Fibroblast of pulmonary artery (primary cell): Measurements from ENCODE around the gene RALBP1.
"Not testable (repeated sequence)": the region's sequence is repeated elsewhere in the genome, so short reads cannot be mapped to it uniquely, and the experiment has no call there.

Experiments
- DNase-seq: peaks from one replicate; pipeline ENCODE4 v3.0.0-alpha.2; 2010; ENCODE audit warnings: low read depth
- H3K4me3 ChIP-seq: replicated peaks from 2 replicates; pipeline ENCODE4 v1.5.1; 2011; ENCODE audit warnings: low read depth, mild to moderate bottlenecking, control low read depth, low read length, moderate library complexity
- TF ChIP-seq, protein P1 (sequence below): IDR thresholded peaks from 2 replicates; pipeline ENCODE4 v1.5.1; 2011; ENCODE audit warnings: mild to moderate bottlenecking, control low read depth, low read length, inconsistent platforms; ENCODE audit errors: missing control alignments

The RALBP1 gene

DNA sequence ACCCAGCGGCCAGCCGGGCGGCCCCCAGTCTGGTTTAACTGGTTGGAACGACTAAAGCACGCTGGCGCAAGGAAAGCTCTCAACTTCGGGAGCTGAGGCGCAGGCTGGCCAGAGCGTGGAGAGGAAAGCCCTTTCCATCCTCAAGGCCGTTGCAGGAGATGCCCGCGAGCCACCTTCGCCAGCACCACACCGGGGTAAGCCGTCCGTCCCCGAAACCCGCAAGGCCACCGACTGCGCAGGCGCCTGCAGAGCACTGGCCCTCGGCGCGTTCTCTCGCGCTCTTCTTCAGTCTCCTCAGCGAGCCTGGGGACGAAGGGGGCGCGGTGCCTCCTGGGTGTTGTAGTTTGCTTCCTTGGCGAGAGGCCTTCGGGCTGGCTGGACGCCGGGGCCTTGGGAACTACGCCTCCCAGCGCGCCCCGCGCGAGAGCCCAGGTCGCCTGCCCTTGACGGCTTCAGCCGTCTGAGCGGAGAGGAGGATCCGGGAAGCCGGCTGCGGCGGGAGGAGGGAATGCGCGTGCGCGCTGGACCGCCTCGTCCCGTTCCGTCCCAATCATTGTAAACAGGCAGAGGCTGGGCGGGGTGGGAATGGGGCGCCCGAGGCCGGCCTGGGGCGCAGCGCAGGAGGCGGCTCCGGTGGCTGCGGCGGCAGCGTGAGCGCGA is at the start of gene RALBP1:
Gene RALBP1, plus strand, starts transcription at position 531 of the 660 bp plus-strand sequence. CDS start 37,533 bp downstream, outside the sequence.
- TF ChIP-seq, protein P1, sequence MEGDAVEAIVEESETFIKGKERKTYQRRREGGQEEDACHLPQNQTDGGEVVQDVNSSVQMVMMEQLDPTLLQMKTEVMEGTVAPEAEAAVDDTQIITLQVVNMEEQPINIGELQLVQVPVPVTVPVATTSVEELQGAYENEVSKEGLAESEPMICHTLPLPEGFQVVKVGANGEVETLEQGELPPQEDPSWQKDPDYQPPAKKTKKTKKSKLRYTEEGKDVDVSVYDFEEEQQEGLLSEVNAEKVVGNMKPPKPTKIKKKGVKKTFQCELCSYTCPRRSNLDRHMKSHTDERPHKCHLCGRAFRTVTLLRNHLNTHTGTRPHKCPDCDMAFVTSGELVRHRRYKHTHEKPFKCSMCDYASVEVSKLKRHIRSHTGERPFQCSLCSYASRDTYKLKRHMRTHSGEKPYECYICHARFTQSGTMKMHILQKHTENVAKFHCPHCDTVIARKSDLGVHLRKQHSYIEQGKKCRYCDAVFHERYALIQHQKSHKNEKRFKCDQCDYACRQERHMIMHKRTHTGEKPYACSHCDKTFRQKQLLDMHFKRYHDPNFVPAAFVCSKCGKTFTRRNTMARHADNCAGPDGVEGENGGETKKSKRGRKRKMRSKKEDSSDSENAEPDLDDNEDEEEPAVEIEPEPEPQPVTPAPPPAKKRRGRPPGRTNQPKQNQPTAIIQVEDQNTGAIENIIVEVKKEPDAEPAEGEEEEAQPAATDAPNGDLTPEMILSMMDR = no peak
- peak; percentile 100 for DNase-seq
- peak within 1 kb of the TSS; percentile 91 for H3K4me3 ChIP-seq

DNA sequence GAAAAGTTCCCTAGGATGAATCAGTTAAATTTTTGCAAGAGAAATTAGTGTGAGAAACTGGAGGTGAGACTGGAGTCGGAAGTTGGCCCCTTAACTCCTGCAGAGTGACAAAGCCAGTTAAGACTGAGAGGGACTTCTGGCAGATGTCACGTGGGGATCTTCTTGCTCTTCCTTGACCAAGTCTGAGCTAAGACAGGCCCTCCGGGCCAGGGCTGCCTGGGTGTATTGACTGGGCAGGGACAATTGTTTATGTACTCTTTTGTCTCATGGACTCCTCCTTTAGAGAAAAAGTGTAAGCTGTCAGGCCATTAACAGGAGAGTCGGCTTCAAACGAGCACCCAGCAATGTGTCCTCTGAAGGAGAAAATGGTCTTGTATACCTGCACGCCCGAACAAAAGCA is 48.6 kb upstream of the RALBP1 start:
- no peak overlapping the region for H3K4me3 ChIP-seq
- DNase-seq = no peak
- TF ChIP-seq, protein P1 = no peak

DNA sequence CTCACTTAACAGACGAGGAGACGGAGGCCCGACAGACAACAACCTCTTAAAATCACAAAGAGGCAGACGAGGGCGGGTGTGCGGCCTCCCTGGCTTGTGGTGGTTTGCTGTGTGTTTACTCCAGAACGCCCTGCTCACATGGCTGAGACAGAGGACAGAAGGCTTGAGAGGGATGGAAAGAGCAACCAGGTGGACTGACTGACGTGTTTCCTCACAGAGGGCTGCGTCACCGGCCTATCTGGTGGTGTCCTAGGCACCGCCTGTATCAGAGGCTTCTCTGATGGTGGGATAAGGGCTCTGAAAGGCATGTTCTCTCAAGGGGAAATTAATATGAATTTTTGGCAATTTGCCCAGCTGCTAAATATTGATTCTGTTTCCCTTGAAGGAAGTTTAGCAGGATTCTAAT is 47.0 kb upstream of the RALBP1 start:
- TF ChIP-seq, protein P1 = no peak
- no peak overlapping the region for H3K4me3 ChIP-seq
- DNase-seq = no peak

DNA sequence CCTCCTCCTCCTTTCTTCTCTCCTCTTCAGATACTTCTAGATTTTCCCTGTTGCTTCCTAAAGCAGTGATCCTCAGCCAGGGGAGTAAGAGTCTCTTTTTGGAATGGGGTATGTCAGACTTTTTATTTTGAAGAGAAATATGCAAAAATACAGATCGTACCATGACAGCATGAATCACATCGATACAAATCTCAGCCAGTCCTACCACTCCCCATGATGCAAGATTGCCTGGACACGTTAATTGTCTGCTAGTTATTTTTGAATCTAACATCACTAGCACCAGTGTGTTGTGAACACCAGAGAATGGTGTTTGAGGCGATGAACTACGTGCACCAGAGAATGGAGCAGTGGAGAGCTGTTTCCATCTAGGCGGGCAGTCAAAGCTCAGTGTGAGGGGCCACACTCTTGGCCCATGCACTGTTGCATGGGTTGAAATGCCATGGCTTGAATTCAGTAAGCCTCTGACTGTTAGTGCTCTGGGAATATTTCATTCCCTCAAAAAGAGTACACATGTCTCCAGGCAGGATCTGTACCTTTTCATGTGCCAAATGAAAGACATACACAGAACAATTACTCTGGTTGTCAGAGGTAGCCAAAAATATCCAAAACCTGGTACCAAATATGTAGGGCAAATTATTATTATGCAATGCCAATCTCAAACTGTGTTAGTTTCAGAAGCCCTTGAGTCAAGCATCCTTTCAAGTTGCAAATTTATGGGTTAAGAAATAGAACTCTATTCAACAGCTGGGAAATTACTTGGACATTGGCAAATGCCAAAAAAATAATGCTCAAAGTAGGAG is 46.3 kb upstream of the RALBP1 start:
- no peak overlapping the region for H3K4me3 ChIP-seq
- DNase-seq = no peak
- TF ChIP-seq, protein P1 = no peak

DNA sequence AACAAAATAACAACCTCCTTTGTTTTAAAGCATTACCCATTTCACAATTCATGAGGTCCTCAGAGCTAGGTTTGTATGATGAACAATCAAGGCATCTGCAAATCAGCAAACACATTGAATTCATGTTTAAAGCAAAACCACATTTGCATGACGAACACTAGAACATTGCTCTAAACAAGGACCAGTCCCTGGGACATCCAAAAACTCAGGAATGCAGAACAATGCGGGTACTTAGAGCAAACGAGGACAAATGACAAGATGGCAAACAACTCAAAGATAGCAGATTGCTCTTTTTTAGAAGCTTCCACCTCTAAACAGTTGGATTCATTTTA is 45.7 kb upstream of the RALBP1 start:
- DNase-seq = peak; percentile 49
- TF ChIP-seq, protein P1 = no peak
- H3K4me3 ChIP-seq = no peak overlapping the region

DNA sequence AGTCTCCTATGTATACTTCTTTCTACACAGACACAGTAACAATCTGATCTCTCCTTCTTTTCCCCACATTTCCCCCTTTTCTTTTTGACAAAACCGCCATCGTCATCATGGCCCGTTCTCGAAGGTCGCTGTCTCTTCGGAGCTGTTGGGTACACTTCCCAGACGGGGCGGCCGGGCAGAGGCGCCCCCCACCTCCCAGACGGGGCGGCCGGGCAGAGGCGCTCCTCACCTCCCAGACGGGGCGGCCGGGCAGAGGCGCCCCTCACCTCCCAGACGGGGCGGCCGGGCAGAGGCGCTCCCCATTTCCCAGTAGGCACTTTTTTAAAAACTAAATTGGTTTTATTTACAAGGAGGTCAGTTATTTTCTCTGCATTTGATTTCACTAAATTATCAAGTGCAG is 45.0 kb upstream of the RALBP1 start:
- not testable (repeated sequence) for DNase-seq

DNA sequence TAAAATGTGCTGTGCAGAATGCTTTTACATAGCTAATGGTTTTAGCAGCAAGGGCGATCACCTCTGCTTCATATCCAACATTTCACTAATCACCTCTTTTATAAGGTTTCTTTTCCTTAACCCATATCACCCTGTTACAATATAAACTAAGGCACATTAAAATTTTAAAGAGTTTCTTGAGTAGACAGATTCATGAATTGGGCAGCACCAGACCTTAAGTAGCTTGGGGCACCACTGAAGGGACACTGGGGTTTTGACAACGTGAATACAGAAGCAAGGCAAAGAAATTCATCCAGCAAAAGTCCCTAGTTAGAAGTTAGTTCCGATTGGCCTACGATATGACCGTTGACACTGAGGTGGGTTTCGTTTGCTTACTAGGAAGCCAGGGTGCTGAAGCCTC is 44.0 kb upstream of the RALBP1 start:
- no peak for DNase-seq
- TF ChIP-seq, protein P1 = no peak
- no peak overlapping the region for H3K4me3 ChIP-seq

More for the DNA sequence above, 45.0 kb upstream of the RALBP1 start:
- H3K4me3 ChIP-seq = not testable (repeated sequence)

DNA sequence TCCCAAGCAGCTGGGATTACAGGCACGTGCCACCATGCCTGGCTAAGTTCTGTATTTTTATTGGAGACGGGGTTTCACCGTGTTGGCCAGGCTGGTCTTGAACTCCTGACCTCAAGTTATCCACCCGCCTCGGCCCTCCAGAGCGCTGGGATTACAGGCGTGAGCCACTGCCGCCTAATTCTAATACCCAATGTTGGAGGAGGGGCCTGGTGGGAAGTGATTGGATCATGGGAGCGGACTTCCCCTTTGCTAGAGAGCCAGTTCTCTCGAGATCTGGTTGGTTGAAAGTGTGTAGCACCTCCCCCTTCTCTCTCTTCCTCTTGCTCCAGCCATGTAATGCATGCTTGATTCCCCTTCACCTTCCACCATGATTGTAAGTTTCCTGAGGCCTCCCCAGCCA is 42.2 kb upstream of the RALBP1 start:
- not testable (repeated sequence) for DNase-seq, H3K4me3 ChIP-seq
